GM12875 (cell line): ENCODE measurements around the gene PLA2G15.

Experiments
- H3K4me3 ChIP-seq: one replicate; pipeline ENCODE4 v1.5.1; 2011; ENCODE audit warnings: low read depth, low read length, control low read depth
- TF ChIP-seq, protein P1 (sequence below): IDR thresholded peaks from 2 replicates; pipeline ENCODE4 v1.5.1; 2011; ENCODE audit warnings: low read depth, mild to moderate bottlenecking, control low read depth, inconsistent platforms, low read length, moderate library complexity, borderline replicate concordance; ENCODE audit not compliant: insufficient read depth

PLA2G15 gene, protein sequence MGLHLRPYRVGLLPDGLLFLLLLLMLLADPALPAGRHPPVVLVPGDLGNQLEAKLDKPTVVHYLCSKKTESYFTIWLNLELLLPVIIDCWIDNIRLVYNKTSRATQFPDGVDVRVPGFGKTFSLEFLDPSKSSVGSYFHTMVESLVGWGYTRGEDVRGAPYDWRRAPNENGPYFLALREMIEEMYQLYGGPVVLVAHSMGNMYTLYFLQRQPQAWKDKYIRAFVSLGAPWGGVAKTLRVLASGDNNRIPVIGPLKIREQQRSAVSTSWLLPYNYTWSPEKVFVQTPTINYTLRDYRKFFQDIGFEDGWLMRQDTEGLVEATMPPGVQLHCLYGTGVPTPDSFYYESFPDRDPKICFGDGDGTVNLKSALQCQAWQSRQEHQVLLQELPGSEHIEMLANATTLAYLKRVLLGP

DNA sequence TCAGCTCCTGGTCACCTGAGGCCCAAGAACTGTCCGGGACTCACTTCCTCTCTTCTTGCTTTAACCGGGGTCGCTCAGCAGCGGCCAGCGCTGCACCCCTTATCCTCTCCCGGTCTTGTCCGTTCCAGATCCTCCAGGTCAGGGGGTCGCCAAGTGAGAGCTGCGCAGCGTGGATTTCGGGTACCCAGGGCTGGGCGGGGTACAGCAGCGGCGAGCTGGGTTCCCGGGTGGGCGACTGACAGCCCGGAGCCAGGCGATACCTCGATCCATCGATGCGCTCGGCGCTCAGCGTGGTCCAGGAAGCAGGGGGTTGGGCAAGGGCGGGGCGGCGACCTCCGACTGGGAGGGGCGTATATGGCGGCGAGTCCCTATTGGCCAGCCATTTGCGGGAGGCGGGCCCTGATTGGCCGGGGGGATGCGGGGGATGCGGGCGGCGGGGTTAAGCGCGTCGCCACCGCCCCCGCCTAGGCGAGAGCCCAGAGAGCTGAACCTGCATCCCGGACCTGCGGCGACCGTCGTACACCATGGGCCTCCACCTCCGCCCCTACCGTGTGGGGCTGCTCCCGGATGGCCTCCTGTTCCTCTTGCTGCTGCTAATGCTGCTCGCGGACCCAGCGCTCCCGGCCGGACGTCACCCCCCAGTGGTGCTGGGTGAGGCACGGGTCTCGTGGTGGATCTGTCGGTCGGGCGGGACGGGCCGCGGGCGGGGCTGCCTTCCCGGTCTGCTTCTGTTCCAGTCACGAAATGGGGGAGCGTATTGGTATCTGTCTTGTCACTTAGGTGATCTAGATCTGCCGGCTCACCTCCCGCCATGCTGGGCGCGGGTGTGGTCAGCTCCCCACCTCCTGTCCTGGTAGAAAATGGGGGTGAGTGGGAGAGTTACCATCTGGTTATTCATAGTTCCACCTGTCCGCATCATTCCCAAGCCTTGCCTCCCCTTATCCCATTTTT, at the start of gene PLA2G15:
Gene PLA2G15 (plus strand): TSS at position 471 of the 951 bp plus-strand sequence. CDS start 54 bp downstream, at position 525.
- TF ChIP-seq, protein P1, sequence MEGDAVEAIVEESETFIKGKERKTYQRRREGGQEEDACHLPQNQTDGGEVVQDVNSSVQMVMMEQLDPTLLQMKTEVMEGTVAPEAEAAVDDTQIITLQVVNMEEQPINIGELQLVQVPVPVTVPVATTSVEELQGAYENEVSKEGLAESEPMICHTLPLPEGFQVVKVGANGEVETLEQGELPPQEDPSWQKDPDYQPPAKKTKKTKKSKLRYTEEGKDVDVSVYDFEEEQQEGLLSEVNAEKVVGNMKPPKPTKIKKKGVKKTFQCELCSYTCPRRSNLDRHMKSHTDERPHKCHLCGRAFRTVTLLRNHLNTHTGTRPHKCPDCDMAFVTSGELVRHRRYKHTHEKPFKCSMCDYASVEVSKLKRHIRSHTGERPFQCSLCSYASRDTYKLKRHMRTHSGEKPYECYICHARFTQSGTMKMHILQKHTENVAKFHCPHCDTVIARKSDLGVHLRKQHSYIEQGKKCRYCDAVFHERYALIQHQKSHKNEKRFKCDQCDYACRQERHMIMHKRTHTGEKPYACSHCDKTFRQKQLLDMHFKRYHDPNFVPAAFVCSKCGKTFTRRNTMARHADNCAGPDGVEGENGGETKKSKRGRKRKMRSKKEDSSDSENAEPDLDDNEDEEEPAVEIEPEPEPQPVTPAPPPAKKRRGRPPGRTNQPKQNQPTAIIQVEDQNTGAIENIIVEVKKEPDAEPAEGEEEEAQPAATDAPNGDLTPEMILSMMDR: 0 out of 2 replicates have a peak, but pooled peaks have one; percentile 2
- peak within 1 kb of the TSS; percentile 75 for H3K4me3 ChIP-seq

DNA sequence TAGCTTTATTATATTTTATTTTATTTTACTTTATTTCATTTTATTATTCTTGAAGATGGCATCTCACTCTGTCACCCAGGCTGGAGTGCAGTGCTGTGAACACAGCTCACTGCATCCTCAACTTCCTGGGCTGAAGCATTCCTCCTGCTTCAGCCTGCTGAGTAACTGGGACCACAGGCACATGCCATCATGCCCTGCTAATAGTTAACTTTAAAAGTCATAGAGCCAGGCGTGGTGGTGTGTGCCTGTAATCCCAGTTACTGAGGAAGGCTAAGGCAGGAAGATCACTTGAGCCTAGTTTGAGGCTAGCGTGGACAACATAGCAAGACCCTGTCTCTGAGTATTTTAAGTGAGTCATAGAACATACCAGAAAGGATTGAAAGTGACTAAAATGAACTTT, 47.9 kb upstream of the PLA2G15 start:
- TF ChIP-seq, protein P1: no peak
- H3K4me3 ChIP-seq: no peak overlapping the region

DNA sequence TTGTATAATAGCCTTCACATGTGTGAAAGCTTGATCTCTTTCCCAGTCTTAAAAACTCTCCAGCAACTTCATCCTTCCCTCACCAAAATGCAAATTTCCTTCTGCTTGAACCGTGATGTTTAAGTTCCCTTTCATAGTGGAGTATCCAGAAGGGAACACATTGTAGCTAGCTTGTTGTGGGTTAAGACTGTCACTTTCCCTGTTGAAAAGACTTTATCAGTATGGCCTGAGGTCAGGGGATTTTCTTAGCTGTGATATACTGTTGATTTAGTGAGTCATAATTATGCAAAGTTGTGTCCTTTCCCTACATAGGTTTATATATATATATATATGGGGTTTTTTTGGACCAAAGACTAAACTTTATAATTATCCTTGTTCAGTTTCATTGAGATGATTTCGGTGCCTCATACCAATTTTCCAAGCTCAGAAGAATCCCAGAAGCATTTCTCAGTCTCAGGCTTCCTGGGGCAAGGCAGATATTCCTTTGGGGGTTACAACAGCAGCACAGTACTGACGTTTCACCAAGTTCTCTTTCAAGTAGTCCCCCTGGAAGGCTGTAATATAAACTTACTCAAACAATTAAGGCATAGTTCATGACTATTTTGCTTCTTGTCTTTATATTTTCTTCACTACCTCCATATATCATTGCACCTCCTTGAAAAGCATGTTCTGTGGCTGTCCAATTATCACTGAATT, 44.9 kb upstream of the PLA2G15 start:
- H3K4me3 ChIP-seq: no peak overlapping the region
- TF ChIP-seq, protein P1: no peak

DNA sequence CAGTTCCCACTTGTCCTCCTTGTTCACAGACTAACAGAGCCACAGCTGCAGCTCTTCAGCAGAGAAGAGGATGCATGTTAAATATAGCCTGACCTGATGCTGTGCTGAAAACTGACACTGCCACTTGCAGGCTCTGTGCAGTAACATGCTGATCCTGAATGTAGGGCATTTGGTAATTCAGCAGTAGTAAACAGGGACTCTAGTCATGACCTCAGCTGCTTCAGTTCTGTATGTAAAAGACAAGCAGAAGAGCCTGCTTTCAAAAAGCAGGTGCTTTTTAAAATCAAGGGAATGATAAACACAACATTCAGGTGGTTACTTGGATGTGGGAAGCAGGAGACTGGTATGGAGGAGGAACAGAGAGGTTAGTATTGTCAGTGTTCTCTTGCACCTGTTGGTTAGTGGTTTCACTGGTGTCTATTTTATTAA, 43.1 kb upstream of the PLA2G15 start:
- no peak overlapping the region for H3K4me3 ChIP-seq
- TF ChIP-seq, protein P1: no peak

GRCh38 chr16:68206245-68206644, 38.9 kb upstream of the PLA2G15 start:
- H3K4me3 ChIP-seq: no peak overlapping the region
- TF ChIP-seq, protein P1: no peak

DNA sequence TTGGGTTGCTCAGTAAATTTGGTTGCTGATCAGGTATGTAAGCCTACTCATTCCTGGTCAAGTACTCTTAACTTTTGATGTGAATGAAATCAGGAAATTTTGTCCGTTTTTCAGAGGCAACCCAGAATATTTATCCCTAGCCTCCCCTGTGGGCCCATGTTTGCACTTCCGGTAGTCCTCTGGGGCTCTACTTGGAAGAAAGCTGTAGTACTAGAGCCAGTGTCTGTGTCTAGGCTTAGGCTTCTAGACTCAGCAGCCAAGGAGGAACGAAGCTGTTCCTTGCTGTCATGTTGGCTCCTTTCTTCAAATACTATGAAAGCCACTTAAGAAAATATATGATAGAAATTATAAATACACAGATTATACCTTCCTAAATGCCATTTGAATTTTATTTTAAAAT, 30.4 kb upstream of the PLA2G15 start:
- TF ChIP-seq, protein P1: no peak

More for the DNA sequence above, 30.4 kb upstream of the PLA2G15 start:
- no peak overlapping the region for H3K4me3 ChIP-seq
